ENCODE results near the gene ACTMAP.

ACTMAP gene

DNA sequence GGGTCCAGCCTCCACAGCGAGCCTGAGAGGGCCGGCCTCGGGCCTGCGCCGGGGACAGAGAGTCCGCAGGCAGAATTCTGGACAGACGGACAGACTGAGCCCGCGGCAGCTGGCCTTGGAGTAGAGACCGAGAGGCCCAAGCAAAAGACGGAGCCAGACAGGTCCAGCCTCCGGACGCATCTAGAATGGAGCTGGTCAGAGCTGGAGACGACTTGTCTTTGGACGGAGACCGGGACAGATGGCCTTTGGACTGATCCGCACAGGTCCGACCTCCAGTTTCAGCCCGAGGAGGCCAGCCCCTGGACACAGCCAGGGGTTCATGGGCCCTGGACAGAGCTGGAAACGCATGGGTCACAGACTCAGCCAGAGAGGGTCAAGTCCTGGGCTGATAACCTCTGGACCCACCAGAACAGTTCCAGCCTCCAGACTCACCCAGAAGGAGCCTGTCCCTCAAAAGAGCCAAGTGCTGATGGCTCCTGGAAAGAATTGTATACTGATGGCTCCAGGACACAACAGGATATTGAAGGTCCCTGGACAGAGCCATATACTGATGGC is 32.9 kb downstream of the ACTMAP start:
- Mint-ChIP-seq H3K9me3 (no peaks in the 10 kb centered on the region), H3K4me1 (peaks cover 32% of the 10 kb centered on the region), H3K27ac (peak overlapping the region; percentile 86 to 99 (median 97)), H3K4me3 (peak overlapping the region; percentile 96 to 99 (median 96)), H3K27me3 (ENCODE audit: low read depth) (no peaks in the 10 kb centered on the region), H3K36me3 (ENCODE audit: low read depth) (peaks cover 22% of the 10 kb centered on the region)
- TF ChIP-seq, protein P1, sequence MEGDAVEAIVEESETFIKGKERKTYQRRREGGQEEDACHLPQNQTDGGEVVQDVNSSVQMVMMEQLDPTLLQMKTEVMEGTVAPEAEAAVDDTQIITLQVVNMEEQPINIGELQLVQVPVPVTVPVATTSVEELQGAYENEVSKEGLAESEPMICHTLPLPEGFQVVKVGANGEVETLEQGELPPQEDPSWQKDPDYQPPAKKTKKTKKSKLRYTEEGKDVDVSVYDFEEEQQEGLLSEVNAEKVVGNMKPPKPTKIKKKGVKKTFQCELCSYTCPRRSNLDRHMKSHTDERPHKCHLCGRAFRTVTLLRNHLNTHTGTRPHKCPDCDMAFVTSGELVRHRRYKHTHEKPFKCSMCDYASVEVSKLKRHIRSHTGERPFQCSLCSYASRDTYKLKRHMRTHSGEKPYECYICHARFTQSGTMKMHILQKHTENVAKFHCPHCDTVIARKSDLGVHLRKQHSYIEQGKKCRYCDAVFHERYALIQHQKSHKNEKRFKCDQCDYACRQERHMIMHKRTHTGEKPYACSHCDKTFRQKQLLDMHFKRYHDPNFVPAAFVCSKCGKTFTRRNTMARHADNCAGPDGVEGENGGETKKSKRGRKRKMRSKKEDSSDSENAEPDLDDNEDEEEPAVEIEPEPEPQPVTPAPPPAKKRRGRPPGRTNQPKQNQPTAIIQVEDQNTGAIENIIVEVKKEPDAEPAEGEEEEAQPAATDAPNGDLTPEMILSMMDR (IDR thresholded peaks at IDR 0.05; ENCODE audit: unreplicated experiment in 3 of 3), result no peak

DNA sequence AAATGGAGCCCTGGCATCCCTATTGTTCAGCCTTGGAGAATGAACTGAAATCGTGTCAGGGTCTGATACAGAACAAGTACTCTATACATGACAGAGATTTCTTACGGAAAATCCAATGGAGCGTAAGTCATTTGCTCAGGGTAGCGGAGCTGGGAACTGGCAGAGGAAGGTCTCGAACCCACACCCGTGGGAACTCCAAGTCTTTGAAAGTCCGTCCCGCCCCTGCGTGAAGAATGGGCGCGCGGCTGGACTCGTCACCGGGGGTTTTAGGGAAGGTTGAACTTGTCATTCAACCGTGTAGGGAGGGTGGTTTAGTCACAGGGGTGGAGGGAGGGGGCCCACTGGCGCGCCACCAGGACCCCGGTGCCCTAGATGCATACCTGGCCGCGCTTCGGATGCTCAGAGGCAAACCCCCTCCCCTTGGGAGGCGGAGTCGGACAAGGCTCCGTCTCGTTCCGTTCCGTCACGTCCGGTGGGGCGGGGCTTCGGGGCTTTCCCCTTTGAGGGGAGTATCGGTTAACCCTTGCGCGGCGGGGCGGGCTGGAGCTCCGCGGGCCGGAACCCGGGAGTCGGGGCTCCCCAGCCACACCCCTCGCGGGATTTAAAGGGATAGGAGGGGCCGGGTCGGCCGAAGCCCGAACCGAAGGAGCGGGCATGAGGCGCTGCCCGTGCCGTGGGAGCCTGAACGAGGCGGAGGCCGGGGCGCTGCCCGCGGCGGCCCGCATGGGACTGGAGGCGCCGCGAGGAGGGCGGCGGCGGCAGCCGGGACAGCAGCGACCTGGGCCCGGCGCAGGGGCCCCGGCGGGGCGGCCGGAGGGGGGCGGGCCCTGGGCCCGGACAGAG is 33.6 kb downstream of the ACTMAP start, which contains the start of the genes COQ8B and ITPKC:
COQ8B (minus strand) TSS at position 405 of the 843 bp plus-strand sequence. CDS start 2,254 bp downstream, outside the sequence.
ITPKC (plus strand) TSS at position 631 of the 843 bp plus-strand sequence; CDS start at position 655, 24 bp downstream.
- Mint-ChIP-seq H3K27ac (peak within 1 kb of the TSS; percentile 97 to 99 (median 99)), H3K4me3 (peak within 1 kb of the TSS; percentile 96 to 99 (median 96)), H3K9me3 (no peaks in the 10 kb centered on the region), H3K4me1 (peaks cover 27% of the 10 kb centered on the region), H3K27me3 (ENCODE audit: low read depth) (no peaks in the 10 kb centered on the region), H3K36me3 (ENCODE audit: low read depth) (peaks cover 18% of the 10 kb centered on the region)
- TF ChIP-seq, protein P1 (IDR thresholded peaks at IDR 0.05; ENCODE audit: unreplicated experiment in 3 of 3), result peak in 2 of 3 experiments; percentile 21 to 22

DNA sequence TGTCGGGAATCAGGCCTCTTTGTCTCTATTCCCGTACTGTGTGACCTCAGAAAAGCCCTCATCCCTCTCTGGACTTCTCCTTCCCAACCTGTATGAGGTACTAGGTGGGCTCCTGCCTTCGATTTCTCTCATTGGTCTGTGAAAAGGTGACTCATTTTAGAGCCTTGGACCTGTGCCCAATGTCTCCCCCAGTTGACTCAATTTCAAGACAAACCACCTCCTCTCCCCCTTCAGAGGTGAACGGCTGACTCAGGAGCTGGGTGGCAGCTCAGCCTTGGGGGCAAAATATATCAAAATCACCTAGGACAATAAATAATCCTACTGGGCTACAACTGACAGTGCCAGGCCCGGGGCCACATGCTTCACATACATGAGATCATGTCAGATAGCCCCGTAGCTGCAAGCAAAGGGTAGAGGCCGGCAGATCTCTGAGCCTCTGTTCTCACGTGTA is 34.2 kb downstream of the ACTMAP start:
- H3K36me3 Mint-ChIP-seq (ENCODE audit: low read depth), result peaks cover 23% of the 10 kb centered on the region
- TF ChIP-seq, protein P1 (IDR thresholded peaks at IDR 0.05; ENCODE audit: unreplicated experiment in 3 of 3), result no peak
- peak overlapping the region; percentile 97 to 99 (median 99) for H3K27ac Mint-ChIP-seq
- no peaks in the 10 kb centered on the region for H3K9me3 Mint-ChIP-seq
- H3K4me3 Mint-ChIP-seq, result peak overlapping the region; percentile 83 to 87 (median 85)
- H3K4me1 Mint-ChIP-seq, result peaks cover 26% of the 10 kb centered on the region
- H3K27me3 Mint-ChIP-seq (ENCODE audit: low read depth), result no peaks in the 10 kb centered on the region

DNA sequence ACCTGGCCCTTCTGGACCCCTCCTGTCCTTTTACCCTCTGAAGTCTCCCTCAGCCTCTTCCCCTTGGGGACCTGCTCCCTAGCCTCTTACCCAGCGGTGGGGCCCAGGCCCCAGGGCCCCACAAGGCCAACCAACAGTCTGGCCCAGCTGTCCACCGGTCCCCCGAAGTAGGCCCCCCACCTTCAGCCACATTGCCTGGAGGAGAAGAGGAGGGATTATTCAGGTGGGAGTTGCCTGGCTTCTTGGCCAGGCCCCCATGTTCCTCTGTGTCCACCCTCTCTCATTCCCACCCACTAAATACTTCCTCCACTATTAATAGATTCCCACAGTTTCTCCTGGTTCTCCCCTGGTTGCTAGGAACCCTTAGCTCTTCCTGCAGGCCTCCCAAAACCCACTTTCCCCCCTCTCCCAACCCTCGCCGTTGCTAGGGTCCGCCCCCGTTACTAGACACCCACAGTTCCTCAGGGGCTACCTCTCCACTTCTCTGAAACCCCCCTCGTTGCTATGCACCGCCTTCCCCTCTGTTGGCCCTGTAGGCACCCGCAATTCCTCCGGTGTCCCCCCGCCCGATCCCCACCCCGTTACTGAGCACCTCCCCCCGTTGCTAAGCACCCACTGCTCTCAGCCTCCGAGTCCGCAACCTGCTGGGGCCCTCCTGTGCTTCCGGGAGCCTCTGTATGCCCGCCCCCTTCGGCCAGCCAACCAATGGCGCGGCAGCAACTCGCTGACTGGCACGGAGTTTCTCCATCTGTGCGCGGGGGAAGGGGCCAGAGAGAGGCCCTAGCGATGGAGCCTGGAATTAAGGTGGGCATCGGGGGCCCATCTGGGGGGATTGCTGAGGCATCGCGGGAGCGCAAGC is 35.6 kb downstream of the ACTMAP start:
- H3K4me1 Mint-ChIP-seq, result peaks cover 17% of the 10 kb centered on the region
- peak overlapping the region; percentile 83 to 87 (median 85) for H3K4me3 Mint-ChIP-seq
- H3K36me3 Mint-ChIP-seq (ENCODE audit: low read depth), result peaks cover 27% of the 10 kb centered on the region
- H3K9me3 Mint-ChIP-seq, result no peaks in the 10 kb centered on the region
- H3K27ac Mint-ChIP-seq, result peak overlapping the region; percentile 97 to 99 (median 99)
- TF ChIP-seq, protein P1 (IDR thresholded peaks at IDR 0.05; ENCODE audit: unreplicated experiment in 3 of 3), result no peak
- H3K27me3 Mint-ChIP-seq (ENCODE audit: low read depth), result no peaks in the 10 kb centered on the region

DNA sequence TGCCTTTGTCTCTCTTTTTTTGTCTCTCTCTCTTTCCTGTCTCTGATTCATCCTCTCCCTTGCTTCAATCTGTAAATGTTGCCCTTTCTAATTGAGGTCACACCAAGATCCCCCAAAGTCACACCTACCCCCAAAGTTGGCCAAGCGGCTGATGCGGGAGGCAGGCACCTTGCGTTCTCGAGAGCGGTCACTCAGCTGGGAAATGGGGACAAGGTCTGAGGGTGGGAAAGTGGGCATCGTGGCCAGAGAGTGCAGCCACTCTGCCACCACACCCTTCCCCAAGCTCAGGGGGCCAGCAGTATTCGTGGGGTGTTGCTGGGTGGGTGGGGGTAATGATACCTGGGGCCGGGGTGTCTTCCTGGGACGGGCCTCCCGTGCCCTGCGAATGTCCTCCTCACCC is 36.3 kb downstream of the ACTMAP start:
- TF ChIP-seq, protein P1 (IDR thresholded peaks at IDR 0.05; ENCODE audit: unreplicated experiment in 3 of 3), result no peak
- Mint-ChIP-seq H3K4me1 (peaks cover 17% of the 10 kb centered on the region), H3K27me3 (ENCODE audit: low read depth) (no peaks in the 10 kb centered on the region), H3K36me3 (ENCODE audit: low read depth) (peaks cover 33% of the 10 kb centered on the region), H3K4me3 (peak overlapping the region; percentile 71 to 87 (median 85)), H3K9me3 (no peaks in the 10 kb centered on the region), H3K27ac (peak overlapping the region; percentile 97 to 99 (median 99))
